H9 (cell line): ENCODE measurements around the gene TMEM126A. TPM values are rescaled to one million over a fixed set of nuclear protein-coding genes. Genes with fewer than 3 reads are reported as not detected.

Source experiments
- DNase-seq: peaks from one replicate; pipeline ENCODE4 v3.0.0-alpha.2; 2017
- H2AFZ ChIP-seq: one replicate; pipeline ENCODE4 v1.6.1; 2013; ENCODE audit warnings: mild to moderate bottlenecking, low read length, control low read depth, moderate library complexity
- H2AK5ac ChIP-seq: 2 replicates; pipeline ENCODE4 v1.6.1; 2013; ENCODE audit warnings: low read length, control low read depth, mixed read lengths; ENCODE audit not compliant: insufficient read length
- H2BK120ac ChIP-seq: one replicate; pipeline ENCODE4 v1.6.1; 2013; ENCODE audit warnings: low read depth, mild to moderate bottlenecking, low read length, control low read depth, inconsistent platforms; ENCODE audit not compliant: poor library complexity, severe bottlenecking
- H2BK12ac ChIP-seq: 2 replicates; pipeline ENCODE4 v1.6.1; 2013; ENCODE audit warnings: low read length, control low read depth, mixed read lengths, low read depth; ENCODE audit not compliant: insufficient read length
- H2BK15ac ChIP-seq: 2 replicates; pipeline ENCODE4 v1.6.1; 2013; ENCODE audit warnings: low read depth, low read length, control low read depth
- H2BK20ac ChIP-seq: one replicate; pipeline ENCODE4 v1.6.1; 2013; ENCODE audit warnings: low read depth, mild to moderate bottlenecking, low read length, control low read depth, inconsistent platforms; ENCODE audit not compliant: poor library complexity, severe bottlenecking
- H2BK5ac ChIP-seq: 2 replicates; pipeline ENCODE4 v1.6.1; 2013; ENCODE audit warnings: low read length, control low read depth, mixed read lengths; ENCODE audit not compliant: insufficient read length
- H3K14ac ChIP-seq: 2 replicates; pipeline ENCODE4 v1.6.1; 2013; ENCODE audit warnings: low read length, control low read depth; ENCODE audit not compliant: insufficient read depth
- H3K18ac ChIP-seq: 2 replicates; pipeline ENCODE4 v1.6.1; 2013; ENCODE audit warnings: low read depth, mild to moderate bottlenecking, mixed read lengths, low read length, control low read depth; ENCODE audit not compliant: insufficient read length
- H3K23ac ChIP-seq: 2 replicates; pipeline ENCODE4 v1.6.1; 2013; ENCODE audit warnings: low read length, control low read depth, mixed read lengths, low read depth; ENCODE audit not compliant: insufficient read length
- H3K23me2 ChIP-seq: 2 replicates; pipeline ENCODE4 v1.6.1; 2013; ENCODE audit warnings: low read depth, mild to moderate bottlenecking, mixed read lengths, low read length, control low read depth; ENCODE audit not compliant: insufficient read length, poor library complexity, severe bottlenecking
- H3K27ac ChIP-seq: 2 replicates; pipeline ENCODE4 v1.5.1; 2013; ENCODE audit warnings: low read length, control low read depth, mixed read lengths, low read depth; ENCODE audit not compliant: insufficient read length
- H3K27me3 ChIP-seq: 2 replicates; pipeline ENCODE4 v1.6.1; 2013; ENCODE audit warnings: low read length, control low read depth, inconsistent platforms; ENCODE audit not compliant: insufficient read depth
- H3K4ac ChIP-seq: 2 replicates; pipeline ENCODE4 v1.6.1; 2013; ENCODE audit warnings: low read depth, mild to moderate bottlenecking, control low read depth, inconsistent platforms, low read length, moderate library complexity
- H3K4me1 ChIP-seq: 2 replicates; pipeline ENCODE4 v1.6.1; 2013; ENCODE audit warnings: low read length, control low read depth, inconsistent platforms; ENCODE audit not compliant: insufficient read depth
- H3K4me2 ChIP-seq: 2 replicates; pipeline ENCODE4 v1.6.1; 2013; ENCODE audit warnings: low read length, control low read depth, mixed read lengths; ENCODE audit not compliant: insufficient read length, insufficient read depth
- H3K56ac ChIP-seq: 2 replicates; pipeline ENCODE4 v1.6.1; 2013; ENCODE audit warnings: low read depth, mild to moderate bottlenecking, mixed read lengths, low read length, control low read depth; ENCODE audit not compliant: insufficient read length
- H3K79me1 ChIP-seq: 2 replicates; pipeline ENCODE4 v1.6.1; 2013; ENCODE audit warnings: low read depth, mild to moderate bottlenecking, moderate library complexity, low read length, control low read depth, inconsistent platforms; ENCODE audit not compliant: insufficient read depth, poor library complexity, severe bottlenecking
- H3K79me2 ChIP-seq: 2 replicates; pipeline ENCODE4 v1.6.1; 2013; ENCODE audit warnings: low read length, control low read depth, inconsistent platforms; ENCODE audit not compliant: insufficient read depth
- H3K9ac ChIP-seq: 2 replicates; pipeline ENCODE4 v1.6.1; 2013; ENCODE audit warnings: low read length, control low read depth, mixed read lengths; ENCODE audit not compliant: insufficient read length; ENCODE audit errors: extremely low read depth
- H3K9me3 ChIP-seq: one replicate; pipeline ENCODE4 v1.6.1; 2013; ENCODE audit warnings: low read depth, low read length, inconsistent platforms; ENCODE audit not compliant: control insufficient read depth
- H3T11ph ChIP-seq: one replicate; pipeline ENCODE4 v1.6.1; 2013; ENCODE audit warnings: mild to moderate bottlenecking, low read length, control low read depth, inconsistent platforms
- H4K20me1 ChIP-seq: one replicate; pipeline ENCODE4 v1.6.1; 2013; ENCODE audit not compliant: control insufficient read depth, insufficient read length, insufficient read depth
- H4K5ac ChIP-seq: 2 replicates; pipeline ENCODE4 v1.6.1; 2013; ENCODE audit warnings: low read depth, mild to moderate bottlenecking, mixed read lengths, low read length, control low read depth; ENCODE audit not compliant: insufficient read length
- H4K8ac ChIP-seq: replicated peaks from 2 replicates; pipeline ENCODE4 v1.6.1; 2013; ENCODE audit warnings: low read length, control low read depth, mixed read lengths, low read depth; ENCODE audit not compliant: insufficient read length
- H4K91ac ChIP-seq: 2 replicates; pipeline ENCODE4 v1.6.1; 2013; ENCODE audit warnings: low read depth, mild to moderate bottlenecking, moderate library complexity, mixed read lengths, low read length, control low read depth; ENCODE audit not compliant: insufficient read length
- H3K27ac Mint-ChIP-seq, 3 experiments: 2 replicates in 2 of 3; 3 replicates in 1 of 3; pipeline ENCODE4 v1.8.0; 2020 to 2021; ENCODE audit warnings: mixed read lengths in 3 of 3, mild to moderate bottlenecking in 1 of 3, moderate library complexity in 1 of 3
- H3K27me3 Mint-ChIP-seq: 2 replicates; pipeline ENCODE4 v1.8.0; 2021; ENCODE audit warnings: low read depth, mild to moderate bottlenecking, moderate library complexity, mixed read lengths
- H3K36me3 Mint-ChIP-seq, 3 experiments: 2 replicates in 2 of 3; 3 replicates in 1 of 3; pipeline ENCODE4 v1.8.0; 2020 to 2021; ENCODE audit warnings: low read depth in 3 of 3, mixed read lengths in 3 of 3; ENCODE audit not compliant: insufficient read depth in 1 of 3
- H3K4me1 Mint-ChIP-seq, 2 experiments: 2 replicates each; pipeline ENCODE4 v1.8.0; 2020; ENCODE audit warnings: mixed read lengths in 2 of 2
- H3K4me3 Mint-ChIP-seq, 2 experiments: 2 replicates in 1 of 2; 3 replicates in 1 of 2; pipeline ENCODE4 v1.8.0; 2020 to 2021; ENCODE audit warnings: mild to moderate bottlenecking in 2 of 2, mixed read lengths in 2 of 2, moderate library complexity in 1 of 2
- H3K9me3 Mint-ChIP-seq, 2 experiments: 2 replicates in 1 of 2; 3 replicates in 1 of 2; pipeline ENCODE4 v1.8.0; 2020; ENCODE audit warnings: mild to moderate bottlenecking in 2 of 2, mixed read lengths in 2 of 2, moderate library complexity in 1 of 2
- CTCF ChIP-seq: fragments of 200-600 bp; sonication (generic); conservative IDR thresholded peaks from 3 replicates; pipeline ENCODE4 v1.8.0; 2021; ENCODE audit warnings: antibody characterized with exemption, mild to moderate bottlenecking
- total RNA-seq: library from RNA; stranded (reverse); gene quantifications from 2 replicates; pipeline ENCODE4 v1.2.1, GENCODE V29; 2021

Gene TMEM126A
- total RNA-seq, 1 experiment from 2014 or later = 28.0 TPM

- Histone ChIP-seq H3K14ac (no peak overlapping the region), H3K27me3 (no peaks in the 10 kb centered on the region), H3K4ac (no peak overlapping the region), H3K4me1 (no peaks in the 10 kb centered on the region), H4K8ac (no peak overlapping the region), H2AFZ (no peak overlapping the region), H3T11ph (no peak overlapping the region), H3K56ac (no peak overlapping the region), H2BK15ac (no peak overlapping the region), H4K5ac (no peak overlapping the region), H4K20me1 (no peaks in the 10 kb centered on the region), H2AK5ac (no peak overlapping the region), H4K91ac (no peak overlapping the region), H2BK20ac (no peak overlapping the region), H3K9ac (no peak overlapping the region), H3K4me2 (no peak overlapping the region), H3K9me3 (no peaks in the 10 kb centered on the region), H3K18ac (no peak overlapping the region), H2BK12ac (no peak overlapping the region), H3K27ac (no peak overlapping the region), H3K79me1 (no peaks in the 10 kb centered on the region), H2BK120ac (no peak overlapping the region), H2BK5ac (no peak overlapping the region), H3K23ac (no peak overlapping the region), H3K79me2 (no peaks in the 10 kb centered on the region), H3K23me2 (no peaks in the 10 kb centered on the region)
- Mint-ChIP-seq H3K36me3 (no peaks in the 10 kb centered on the region; a peak in 1 of 7 replicates), H3K27me3 (no peaks in the 10 kb centered on the region), H3K4me3 (no peak overlapping the region), H3K4me1 (no peaks in the 10 kb centered on the region), H3K27ac (no peak overlapping the region), H3K9me3 (peaks cover 2 to 4% of the 10 kb centered on the region in 2 experiments; a peak in 1 of 5 replicates)
- DNase-seq = no peak
- no peak for TF ChIP-seq CTCF
Observed at GRCh38 chr11:85705800-85706199, 58.0 kb downstream of the TMEM126A start.

Other genes starting within 250 kb of the TMEM126A start
- gene DLG2, start 20.6 kb upstream of the TMEM126A start, total RNA-seq = 8.0 and 8.2 TPM in 2 replicates
- gene TMEM126B, start 19.4 kb upstream of the TMEM126A start, total RNA-seq = 72.8 and 74.0 TPM in 2 replicates
- gene CREBZF, start 17.2 kb downstream of the TMEM126A start, total RNA-seq = 50.2 and 52.5 TPM in 2 replicates
- gene CCDC89, start 38.2 kb downstream of the TMEM126A start, total RNA-seq = not detected in 2 replicates
- 5.0 and 5.2 TPM in 2 replicates for gene SYTL2, start 163.2 kb downstream of the TMEM126A start, total RNA-seq
- not detected in 2 replicates for gene CCDC83, start 207.4 kb downstream of the TMEM126A start, total RNA-seq